ENCODE results near the gene PDE1C.

GRCh38 chr7:31707089-31707488 lies 363.1 kb downstream of the PDE1C start:
- TF ChIP-seq EZH2 (IDR thresholded peaks at IDR 0.05; ENCODE audit: insufficient read depth, poor library complexity, severe bottlenecking) (no peak), EZH2phosphoT487 (IDR thresholded peaks at IDR 0.05; ENCODE audit: insufficient read depth, low read depth) (no peak)

Measured in GM23248 (cell line).